Anterior cingulate cortex (tissue), 58 donors: ENCODE measurements around the gene SDHAF4.
"Not testable (repeated sequence)": the region's sequence is repeated elsewhere in the genome, so short reads cannot be mapped to it uniquely, and the experiment has no call there.

ENCODE experiments used
- DNase-seq, 58 donors: peaks; one replicate each; lab custom pipeline; 2025; lab: John Stamatoyannopoulos, UW

Gene SDHAF4

DNA sequence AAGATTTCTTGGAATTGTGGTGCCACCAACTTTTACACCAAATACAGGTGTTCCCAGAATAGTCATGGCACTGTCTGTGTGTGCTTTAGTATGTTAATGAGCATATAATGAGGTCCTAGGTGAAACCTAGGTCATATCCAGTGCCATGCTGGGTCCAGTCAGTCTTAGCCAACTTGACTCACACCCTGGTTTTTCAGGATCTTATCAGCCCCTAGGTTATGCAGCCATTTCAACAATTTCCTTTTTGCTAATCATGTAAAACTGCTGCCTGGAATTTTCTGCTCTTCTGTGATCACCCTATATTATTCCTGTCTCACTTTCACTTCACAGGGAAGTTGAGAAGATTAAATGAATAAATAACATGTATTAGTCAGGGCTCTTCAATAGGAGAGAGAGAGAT is 23.7 kb downstream of the SDHAF4 start:
- no peak for DNase-seq

GRCh38 chr6:70592391-70593117 is 25.8 kb downstream of the SDHAF4 start:
- no peak for DNase-seq

DNA sequence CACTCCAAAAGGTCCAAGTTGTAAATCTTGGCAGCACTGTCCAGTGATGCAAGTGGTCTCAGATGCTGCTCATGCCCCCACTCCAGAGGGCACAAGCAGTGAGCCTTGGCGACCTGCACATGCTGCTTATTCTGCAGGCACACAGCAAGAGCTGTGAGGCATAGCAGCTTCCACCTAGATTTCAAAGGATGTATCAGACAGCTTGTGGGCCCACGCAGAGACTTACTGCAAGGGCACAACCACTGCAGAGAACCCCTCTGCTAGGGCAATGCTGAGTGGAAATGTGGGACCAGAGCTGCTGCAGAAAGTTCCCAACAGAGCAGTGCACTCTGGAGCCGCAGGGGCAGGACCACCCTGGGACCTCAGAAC is 26.4 kb downstream of the SDHAF4 start:
- DNase-seq: no peak

DNA sequence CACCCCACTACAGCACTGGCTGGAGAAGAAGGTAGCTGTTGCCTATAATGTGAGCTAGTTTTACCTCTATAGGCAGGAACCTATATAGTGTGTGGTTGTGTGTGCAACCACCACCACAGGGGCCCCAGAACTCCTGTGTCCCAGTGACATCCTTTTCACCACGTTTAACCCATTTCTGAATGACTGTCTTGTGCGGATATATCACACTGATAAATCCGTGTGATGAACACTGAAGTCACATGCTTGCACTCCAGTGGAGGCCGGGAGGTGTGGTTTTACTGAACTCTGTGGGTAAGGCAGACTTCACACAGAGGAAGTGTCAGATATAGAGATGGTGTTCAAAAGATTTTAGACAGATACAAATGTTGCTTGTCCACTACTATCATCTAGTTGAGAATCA is 32.5 kb downstream of the SDHAF4 start:
- no peak for DNase-seq

GRCh38 chr6:70601014-70601413 is 34.3 kb downstream of the SDHAF4 start:
- DNase-seq: no peak

DNA sequence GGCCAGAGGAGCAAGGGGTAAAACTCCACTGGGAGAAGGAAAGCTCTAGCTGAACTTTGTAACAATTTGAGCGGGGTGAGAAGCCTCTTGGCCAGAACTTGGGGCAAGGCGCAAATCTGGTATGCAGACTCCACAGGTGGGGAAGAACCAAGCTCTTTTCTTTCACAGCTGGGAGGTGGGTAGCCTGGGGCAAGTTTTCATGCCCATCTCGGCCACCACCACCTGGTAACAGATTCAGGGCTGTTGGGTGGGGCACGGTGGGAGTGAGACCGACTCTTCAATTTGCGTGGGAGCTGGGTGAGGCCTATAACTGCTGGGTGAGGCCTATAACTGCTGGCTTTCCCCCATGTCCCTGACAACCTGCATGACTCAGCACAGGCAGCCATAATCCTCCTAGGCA is 37.5 kb downstream of the SDHAF4 start:
- DNase-seq: no peak

DNA sequence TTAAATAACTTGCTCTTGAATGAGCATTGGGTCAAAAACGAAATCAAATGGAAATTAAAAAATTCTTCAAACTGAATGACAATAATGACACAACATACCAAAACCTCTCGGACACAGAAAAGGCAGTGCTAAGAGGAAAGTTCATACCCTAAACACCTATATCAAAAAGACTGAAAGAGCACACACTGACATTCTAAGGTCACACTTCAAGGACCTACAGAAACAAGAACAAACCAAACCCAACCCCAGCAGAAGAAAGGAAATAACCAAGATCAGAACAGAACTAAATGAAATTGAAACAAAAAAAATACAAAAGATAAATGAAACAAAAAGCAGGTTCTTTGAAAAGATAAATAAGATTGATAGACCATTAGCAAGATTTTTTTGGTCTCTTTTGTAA is 40.6 kb downstream of the SDHAF4 start:
- DNase-seq: not testable (repeated sequence)

GRCh38 chr6:70609181-70609580 is 42.5 kb downstream of the SDHAF4 start:
- not testable (repeated sequence) for DNase-seq

DNA sequence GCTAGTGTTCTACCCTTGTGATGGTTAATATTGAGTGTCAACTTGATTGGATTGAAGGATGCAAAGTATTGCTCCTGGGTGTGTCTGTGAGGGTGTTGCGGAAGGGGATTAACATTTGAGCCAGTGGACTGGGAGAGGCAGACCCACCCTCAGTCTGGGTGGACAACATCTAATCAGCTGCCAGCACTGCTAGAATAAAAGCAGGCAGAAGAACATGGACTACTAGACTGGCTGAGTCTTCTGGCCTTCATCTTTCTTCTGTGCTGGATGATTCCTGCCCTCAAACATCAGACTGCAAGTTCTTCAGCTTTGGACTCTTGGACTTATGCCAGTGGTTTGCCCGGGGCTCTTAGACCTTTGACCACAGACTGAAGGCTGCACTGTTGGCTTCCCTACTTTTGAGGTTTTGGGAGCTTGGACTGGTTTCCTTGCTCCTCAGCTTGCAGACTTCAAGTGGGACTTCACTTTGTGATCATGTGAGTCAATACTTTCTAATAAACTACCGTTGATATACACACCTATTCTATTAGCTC is 50.1 kb downstream of the SDHAF4 start:
- no peak for DNase-seq

- DNase-seq: no peak
Observed at GRCh38 chr6:70620746-70621145, 54.0 kb downstream of the SDHAF4 start.

- peak in 9 of 58 donors; percentile 1 to 18 (median 4) for DNase-seq
Observed at GRCh38 chr6:70622461-70622860, 55.7 kb downstream of the SDHAF4 start.

GRCh38 chr6:70625436-70625835 is 58.7 kb downstream of the SDHAF4 start:
- peak in 1 of 58 donors; percentile 1 for DNase-seq

DNA sequence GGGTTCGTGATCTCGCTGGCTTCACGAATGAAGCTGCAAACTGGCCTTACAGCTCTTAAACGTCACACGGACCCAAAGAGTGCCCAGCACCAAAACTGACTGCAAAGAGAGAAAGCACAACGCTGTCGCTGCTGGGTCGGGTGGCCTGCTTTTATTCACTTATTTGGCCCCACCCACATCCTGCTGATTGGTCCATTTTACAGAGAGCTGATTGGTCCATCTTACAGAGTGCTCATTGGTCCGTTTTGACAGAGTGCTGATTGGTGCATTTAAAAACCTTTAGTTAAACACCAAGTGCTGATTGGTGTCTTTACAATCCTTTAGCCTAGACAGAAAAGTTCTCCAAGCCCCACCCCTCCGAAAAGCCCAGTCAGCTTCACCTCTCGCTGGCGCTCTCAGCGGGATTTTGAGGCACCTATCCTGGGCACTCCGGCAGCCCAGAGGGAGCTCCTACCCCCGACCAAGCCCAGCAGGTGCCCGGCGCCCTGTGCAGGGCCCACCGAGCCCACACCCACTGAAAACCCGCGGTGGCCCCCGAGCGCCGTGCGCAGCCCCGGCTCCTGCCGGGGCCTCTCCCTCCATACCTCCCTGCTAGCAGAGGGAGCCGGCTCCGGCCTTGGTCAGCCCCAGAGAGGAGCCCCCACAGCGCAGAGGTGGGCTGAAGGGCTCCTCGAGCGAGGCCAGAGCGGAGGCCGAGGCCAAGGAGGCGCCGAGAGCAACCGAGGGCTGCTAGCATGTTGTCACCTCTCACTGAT is 60.9 kb downstream of the SDHAF4 start:
- no peak for DNase-seq

GRCh38 chr6:70629929-70630328 is 63.2 kb downstream of the SDHAF4 start:
- no peak for DNase-seq

DNA sequence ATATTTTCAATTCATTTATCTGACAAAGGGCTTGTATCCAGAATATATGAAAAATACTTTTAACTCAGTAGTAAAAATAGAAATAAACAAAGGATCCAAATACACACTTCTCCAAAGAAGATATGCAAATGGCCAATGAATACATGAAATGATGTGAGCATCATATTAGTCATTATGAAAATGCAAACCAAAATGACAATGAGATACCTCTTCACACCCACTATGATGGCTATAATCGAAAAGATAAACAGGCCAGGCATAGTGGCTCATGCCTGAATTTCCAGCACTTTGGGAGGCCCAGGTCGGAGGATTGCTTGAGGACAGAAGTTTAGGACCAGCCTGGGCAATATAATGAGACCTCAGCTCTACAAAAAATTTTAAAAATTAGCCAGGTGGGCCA is 67.1 kb downstream of the SDHAF4 start:
- DNase-seq: no peak

DNA sequence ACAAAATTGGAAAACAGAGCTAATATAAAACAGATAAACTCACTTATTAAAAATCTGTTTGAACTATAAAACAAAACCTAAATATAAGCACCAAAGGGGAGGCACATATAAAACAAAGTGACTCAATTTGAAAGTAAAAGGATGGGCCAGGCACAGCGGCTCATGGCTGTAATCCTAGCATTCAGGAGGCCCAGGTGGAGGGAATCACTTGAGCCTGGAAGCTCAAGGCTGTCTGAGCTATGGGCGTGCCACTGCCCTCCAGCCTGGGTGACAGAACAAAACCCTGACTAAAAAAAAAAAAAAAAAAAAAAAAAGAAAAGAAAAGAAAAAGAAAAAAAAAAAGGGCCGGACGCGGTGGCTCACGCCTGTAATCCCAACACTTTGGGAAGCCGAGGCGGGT is 69.9 kb downstream of the SDHAF4 start:
- no peak for DNase-seq

DNA sequence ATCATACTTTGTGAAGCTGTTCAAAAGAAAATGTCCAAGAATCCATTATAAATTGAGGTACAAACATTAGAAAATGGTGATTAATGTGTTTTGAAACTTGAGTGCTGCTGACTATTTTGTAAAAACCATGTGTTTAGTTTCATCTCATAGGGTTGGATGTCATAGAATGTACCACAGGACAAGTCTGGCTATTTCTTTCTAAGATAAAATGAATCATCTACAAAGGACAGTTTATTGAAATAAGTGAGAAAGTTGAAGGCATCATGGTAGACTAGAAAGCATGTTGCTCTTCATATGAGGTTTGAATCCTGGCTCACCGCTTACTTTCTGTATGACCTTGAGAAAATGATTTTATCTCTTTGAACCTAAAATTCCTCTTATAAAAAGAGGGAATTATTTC is 71.7 kb downstream of the SDHAF4 start:
- DNase-seq: no peak
